Spinal cord (tissue), 10 donors: Measurements from ENCODE around the gene PPP2R2C. TPM values are rescaled to one million over a fixed set of nuclear protein-coding genes. Genes with fewer than 3 reads are reported as not detected.
A peak's percentile ranks its signal among the peaks of the same experiment; 100 is the strongest.

Source experiments
- DNase-seq, 6 donors: peaks; one replicate each; pipeline versions ENCODE4 v3.0.0 to v3.0.0-alpha.2; 2013 to 2015; ENCODE audit warnings: low spot score in 6 of 6, low read depth in 4 of 6
- H3K27ac ChIP-seq: one replicate; pipeline ENCODE4 v1.5.1; 2013; ENCODE audit warnings: low read depth, low read length, control low read depth
- H3K27me3 ChIP-seq: one replicate; pipeline ENCODE4 v1.6.1; 2013; ENCODE audit warnings: low read length; ENCODE audit not compliant: control insufficient read depth, insufficient read depth
- H3K36me3 ChIP-seq: one replicate; pipeline ENCODE4 v1.6.1; 2013; ENCODE audit warnings: low read length; ENCODE audit not compliant: control insufficient read depth, insufficient read depth
- H3K4me1 ChIP-seq: one replicate; pipeline ENCODE4 v1.6.1; 2013; ENCODE audit warnings: low read length; ENCODE audit not compliant: control insufficient read depth, insufficient read depth
- H3K4me3 ChIP-seq: one replicate; pipeline ENCODE4 v1.5.1; 2013; ENCODE audit warnings: low read depth, low read length, control low read depth
- H3K9me3 ChIP-seq: one replicate; pipeline ENCODE4 v1.6.1; 2013; ENCODE audit warnings: low read length; ENCODE audit not compliant: control insufficient read depth, insufficient read depth
- WGBS: methylation state at CpG from one replicate; pipeline ENCODE4 v1.1.5; 2013; ENCODE audit warnings: missing lambda C conversion rate; ENCODE audit not compliant: insufficient coverage; 5-methylcytosine and 5-hydroxymethylcytosine counted together
- polyA plus RNA-seq, 2 donors: library from polyadenylated mRNA; unstranded; fragments of 120-200 nt; gene quantifications; one replicate each; pipeline ENCODE4 v1.2.1, GENCODE V29; 2013; ENCODE audit not compliant: insufficient read length in 2 of 2
- total RNA-seq, 2 donors: library from RNA; depleted of rRNA in 1 of 2; stranded (reverse); fragments of 120-200 nt in 1 of 2; fragments of >200 nt in 1 of 2; gene quantifications; one replicate each; pipeline versions ENCODE4 v1.2.3 to v1.2.4, GENCODE V29; 2013 to 2014
- donor health status: healthy.

Gene PPP2R2C
- total and polyA plus RNA-seq, 4 donors: 17.2 to 114 (median 75.1) TPM

- no peak overlapping the region for H3K4me3 ChIP-seq
- WGBS: 0% methylated on average over 1 of the region's 3 CpGs
- peaks cover 24% of the 10 kb centered on the region for H3K36me3 ChIP-seq
- H3K9me3 ChIP-seq: no peaks in the 10 kb centered on the region
- DNase-seq: no peak
- H3K27ac ChIP-seq: no peak overlapping the region
- peaks cover 17% of the 10 kb centered on the region for H3K4me1 ChIP-seq
- H3K27me3 ChIP-seq: no peaks in the 10 kb centered on the region
Measured at GRCh38 chr4:6355052-6355451, 117.4 kb downstream of the PPP2R2C start.

- Histone ChIP-seq H3K27me3 (no peaks in the 10 kb centered on the region), H3K9me3 (no peaks in the 10 kb centered on the region), H3K4me1 (peaks cover 14% of the 10 kb centered on the region), H3K27ac (no peak overlapping the region), H3K36me3 (peaks cover 24% of the 10 kb centered on the region), H3K4me3 (no peak overlapping the region)
- DNase-seq: no peak
- 63% methylated on average over 7 of the region's 8 CpGs for WGBS
Measured at GRCh38 chr4:6354626-6355025, 117.8 kb downstream of the PPP2R2C start.

- Histone ChIP-seq H3K36me3 (peaks cover 24% of the 10 kb centered on the region), H3K4me3 (no peak overlapping the region), H3K4me1 (peaks cover 12% of the 10 kb centered on the region), H3K27ac (no peak overlapping the region), H3K9me3 (no peaks in the 10 kb centered on the region), H3K27me3 (no peaks in the 10 kb centered on the region)
- no peak for DNase-seq
- WGBS: 64% methylated on average over 13 of the region's 15 CpGs
Measured at GRCh38 chr4:6354119-6354518, 118.3 kb downstream of the PPP2R2C start.

- Histone ChIP-seq H3K27ac (no peak overlapping the region), H3K4me3 (no peak overlapping the region), H3K9me3 (no peaks in the 10 kb centered on the region), H3K36me3 (peaks cover 33% of the 10 kb centered on the region), H3K27me3 (no peaks in the 10 kb centered on the region), H3K4me1 (peaks cover 12% of the 10 kb centered on the region)
- peak in 1 of 6 donors; percentile 60 for DNase-seq
- WGBS: 58% methylated on average over 12 of the region's 13 CpGs
Measured at GRCh38 chr4:6352031-6352692, 120.3 kb downstream of the PPP2R2C start.

- Histone ChIP-seq H3K4me1 (peaks cover 12% of the 10 kb centered on the region), H3K27me3 (no peaks in the 10 kb centered on the region), H3K27ac (no peak overlapping the region), H3K36me3 (peaks cover 35% of the 10 kb centered on the region), H3K4me3 (no peak overlapping the region), H3K9me3 (no peaks in the 10 kb centered on the region)
- DNase-seq: no peak
- WGBS: 95% methylated on average over 19 of the region's 22 CpGs
Measured at GRCh38 chr4:6351246-6352000, 121.0 kb downstream of the PPP2R2C start.

GRCh38 chr4:6350646-6351045, 121.8 kb downstream of the PPP2R2C start:
- no peak overlapping the region for H3K4me3 ChIP-seq
- H3K36me3 ChIP-seq: peaks cover 37% of the 10 kb centered on the region
- DNase-seq: no peak
- WGBS: 87% methylated on average over 5 of the region's 8 CpGs
- H3K27ac ChIP-seq: no peak overlapping the region
- peaks cover 12% of the 10 kb centered on the region for H3K4me1 ChIP-seq
- H3K9me3 ChIP-seq: no peaks in the 10 kb centered on the region
- H3K27me3 ChIP-seq: no peaks in the 10 kb centered on the region

- H3K9me3 ChIP-seq: no peaks in the 10 kb centered on the region
- H3K27ac ChIP-seq: no peak overlapping the region
- DNase-seq: peak in 2 of 6 donors; percentile 47 to 83
- H3K4me3 ChIP-seq: no peak overlapping the region
- H3K27me3 ChIP-seq: no peaks in the 10 kb centered on the region
- H3K36me3 ChIP-seq: peaks cover 43% of the 10 kb centered on the region
- H3K4me1 ChIP-seq: peaks cover 12% of the 10 kb centered on the region
- WGBS: 38% methylated on average over 14 of the region's 19 CpGs
Measured at GRCh38 chr4:6349896-6350603, 122.4 kb downstream of the PPP2R2C start.

GRCh38 chr4:6348408-6348807, 124.0 kb downstream of the PPP2R2C start:
- Histone ChIP-seq H3K27me3 (no peaks in the 10 kb centered on the region), H3K27ac (no peak overlapping the region), H3K4me3 (no peak overlapping the region), H3K9me3 (no peaks in the 10 kb centered on the region), H3K4me1 (peaks cover 12% of the 10 kb centered on the region), H3K36me3 (peaks cover 40% of the 10 kb centered on the region)
- no peak for DNase-seq
- 91% methylated on average over 4 of the region's 4 CpGs for WGBS

- Histone ChIP-seq H3K27ac (no peak overlapping the region), H3K4me3 (no peak overlapping the region), H3K4me1 (peaks cover 14% of the 10 kb centered on the region), H3K27me3 (no peaks in the 10 kb centered on the region), H3K36me3 (peaks cover 40% of the 10 kb centered on the region), H3K9me3 (no peaks in the 10 kb centered on the region)
- DNase-seq: no peak
- 73% methylated on average over 13 of the region's 17 CpGs for WGBS
Measured at GRCh38 chr4:6347511-6348045, 124.8 kb downstream of the PPP2R2C start.
